ENCODE data around the gene ZNF724. TPM values are rescaled to one million over a fixed set of nuclear protein-coding genes. Genes with fewer than 3 reads are reported as not detected.
"Not testable (repeated sequence)": the region's sequence is repeated elsewhere in the genome, so short reads cannot be mapped to it uniquely, and the experiment has no call there.

The ZNF724 gene
- total RNA-seq, 1 donor from 2014 or later = 1.7 TPM

GRCh38 chr19:23259961-23260360 is 9.8 kb upstream of the ZNF724 start:
- Histone ChIP-seq H3K27ac (no peak overlapping the region), H3K9me3 (no peaks in the 10 kb centered on the region), H3K4me1 (no peaks in the 10 kb centered on the region), H3K4me3 (no peak overlapping the region), H3K27me3 (ENCODE audit: low read depth) (no peaks in the 10 kb centered on the region), H3K36me3 (peaks cover 36% of the 10 kb centered on the region)
- no peak for ATAC-seq
- no peak for TF ChIP-seq CTCF (IDR thresholded peaks at IDR 0.05)
- DNase-seq = no peak
- intact Hi-C loops (cut with DNase I) = no loop called here

GRCh38 chr19:23255700-23256099 is 5.5 kb upstream of the ZNF724 start:
- TF ChIP-seq CTCF (IDR thresholded peaks at IDR 0.05) = no peak
- Histone ChIP-seq H3K27me3 (ENCODE audit: low read depth) (no peaks in the 10 kb centered on the region), H3K27ac (no peak overlapping the region), H3K4me3 (no peak overlapping the region), H3K9me3 (no peaks in the 10 kb centered on the region), H3K36me3 (peaks cover 23% of the 10 kb centered on the region), H3K4me1 (peaks cover under 1% of the 10 kb centered on the region)
- DNase-seq = no peak
- intact Hi-C loops (cut with DNase I) = no loop called here
- ATAC-seq = no peak

GRCh38 chr19:23254141-23254910 is 4.1 kb upstream of the ZNF724 start:
- TF ChIP-seq CTCF (IDR thresholded peaks at IDR 0.05) = no peak

GRCh38 chr19:23253256-23253655 is 3.1 kb upstream of the ZNF724 start:
- intact Hi-C loops (cut with DNase I); H3K9me3 ChIP-seq; H3K36me3 ChIP-seq; ATAC-seq; H3K27me3 ChIP-seq (ENCODE audit: low read depth); H3K4me3 ChIP-seq; DNase-seq; H3K27ac ChIP-seq: not testable (repeated sequence)
- H3K4me1 ChIP-seq = peaks cover 11% of the 10 kb centered on the region

More at GRCh38 chr19:23254141-23254910, 4.1 kb upstream of the ZNF724 start:
- peaks cover 6% of the 10 kb centered on the region for H3K4me1 ChIP-seq
- no peaks in the 10 kb centered on the region for H3K27me3 ChIP-seq (ENCODE audit: low read depth)
- peaks cover 9% of the 10 kb centered on the region for H3K36me3 ChIP-seq
- ATAC-seq (no peak), DNase-seq (no peak)
- H3K27ac ChIP-seq = no peak overlapping the region
- H3K9me3 ChIP-seq = no peaks in the 10 kb centered on the region
- no peak overlapping the region for H3K4me3 ChIP-seq
- intact Hi-C loops (cut with DNase I) = no loop called here

GRCh38 chr19:23241419-23241818 is 8.8 kb downstream of the ZNF724 start:
- Histone ChIP-seq H3K9me3 (peaks cover 34% of the 10 kb centered on the region), H3K36me3 (no peaks in the 10 kb centered on the region), H3K4me1 (no peaks in the 10 kb centered on the region), H3K27me3 (ENCODE audit: low read depth) (no peaks in the 10 kb centered on the region), H3K27ac (no peak overlapping the region), H3K4me3 (no peak overlapping the region)
- intact Hi-C loops (cut with DNase I) = no loop called here
- no peak for DNase-seq
- no peak for TF ChIP-seq CTCF (IDR thresholded peaks at IDR 0.05)
- ATAC-seq = no peak

GRCh38 chr19:23222998-23223652 is 27.1 kb downstream of the ZNF724 start:
- H3K4me3 ChIP-seq = no peak overlapping the region
- no peaks in the 10 kb centered on the region for H3K4me1 ChIP-seq
- DNase-seq (no peak), ATAC-seq (no peak)
- peaks cover 97% of the 10 kb centered on the region for H3K9me3 ChIP-seq
- TF ChIP-seq CTCF (IDR thresholded peaks at IDR 0.05) = no peak
- peaks cover 15% of the 10 kb centered on the region for H3K36me3 ChIP-seq
- intact Hi-C loops (cut with DNase I) = no loop called here
- no peaks in the 10 kb centered on the region for H3K27me3 ChIP-seq (ENCODE audit: low read depth)
- no peak overlapping the region for H3K27ac ChIP-seq
